Body of pancreas (tissue), 4 donors: Measurements from ENCODE around the gene CGB7. TPM values are rescaled to one million over a fixed set of nuclear protein-coding genes. Genes with fewer than 3 reads are reported as not detected.
"Not testable (repeated sequence)": the region's sequence is repeated elsewhere in the genome, so short reads cannot be mapped to it uniquely, and the experiment has no call there.

ENCODE experiments used
- ATAC-seq: fragments of 150-250 bp; one replicate; pipeline ENCODE4 v1.9.1; 2016
- DNase-seq, 4 donors: peaks; one replicate each; pipeline ENCODE4 v3.0.0-alpha.2; 2019
- H3K27ac ChIP-seq, 4 donors: fragments of 200-600 bp; sonication (generic); 1 replicate in 3 of 4; 2 replicates in 1 of 4; pipeline versions ENCODE4 v1.5.1 to v1.6.1; 2016 to 2019; ENCODE audit warnings: mild to moderate bottlenecking in 1 of 4, mixed read lengths in 1 of 4, moderate library complexity in 1 of 4
- H3K27me3 ChIP-seq, 2 donors: fragments of 200-600 bp; sonication (generic); one replicate each; pipeline ENCODE4 v1.6.0; 2016; ENCODE audit warnings: mild to moderate bottlenecking in 1 of 2
- H3K36me3 ChIP-seq, 2 donors: fragments of 200-600 bp; sonication (generic); replicated peaks in 1 of 2; 2 replicates each; pipeline ENCODE4 v1.5.1; 2016; ENCODE audit warnings: low read depth in 2 of 2; ENCODE audit not compliant: insufficient read depth in 1 of 2
- H3K4me1 ChIP-seq: fragments of 200-600 bp; sonication (generic); one replicate; pipeline ENCODE4 v1.6.0; 2016
- H3K4me3 ChIP-seq, 2 donors: fragments of 200-600 bp; sonication (generic); 1 replicate in 1 of 2; 2 replicates in 1 of 2; pipeline ENCODE4 v1.5.1; 2016 to 2019
- H3K9me3 ChIP-seq, 3 donors: fragments of 200-600 bp; sonication (generic); 1 replicate in 2 of 3; 2 replicates in 1 of 3; pipeline ENCODE4 v1.5.1; 2016
- CTCF ChIP-seq, 7 experiments: fragments of 450-650 bp in 4 of 7; fragments of 200-600 bp in 3 of 7; sonication (generic) in 3 of 7; IDR thresholded peaks; one replicate each; pipeline ENCODE4 v1.5.1; 2016 to 2019; ENCODE audit warnings: antibody characterized with exemption in 7 of 7
- POLR2A ChIP-seq, 3 donors: fragments of 450-650 bp; IDR thresholded peaks; one replicate each; pipeline ENCODE4 v1.6.1; 2016; ENCODE audit warnings: antibody characterized with exemption in 3 of 3, mild to moderate bottlenecking in 2 of 3
- WGBS, 2 donors: methylation state at CpG; one replicate each; pipeline ENCODE4 v1.1.5; 2017; 5-methylcytosine and 5-hydroxymethylcytosine counted together
- intact Hi-C: fragments of 100-400 bp; cut with DNase I; formaldehyde crosslinking; loops from one replicate; pipeline ENCODE4 v1.15.1; 2023
- total RNA-seq, 2 donors: library from RNA; depleted of rRNA; stranded (reverse); fragments of >200 nt; gene quantifications; one replicate each; pipeline ENCODE4 v1.1.0, GENCODE V29; 2016

CGB7 gene
- total RNA-seq, 2 donors from 2014 or later, result not detected

- intact Hi-C loops, result no loop called here
- no peak overlapping the region for H3K4me3 ChIP-seq
- H3K9me3 ChIP-seq, result no peaks in the 10 kb centered on the region
- TF ChIP-seq POLR2A (IDR thresholded peaks at IDR 0.05) (no peak), CTCF (IDR thresholded peaks at IDR 0.05) (no peak)
- ATAC-seq (no peak), DNase-seq (no peak)
- no peaks in the 10 kb centered on the region for H3K36me3 ChIP-seq
- 56 to 61% methylated on average over 16 of the region's 16 CpGs for WGBS, 2 donors
- no peaks in the 10 kb centered on the region for H3K27me3 ChIP-seq
- H3K27ac ChIP-seq, result no peak overlapping the region
- peaks cover 32% of the 10 kb centered on the region for H3K4me1 ChIP-seq
Observed at GRCh38 chr19:49020931-49021895, 36.3 kb downstream of the CGB7 start.

- Histone ChIP-seq H3K4me3 (no peak overlapping the region), H3K27me3 (no peaks in the 10 kb centered on the region), H3K27ac (peak overlapping the region in 2 of 4 donors; percentile 73 to 79), H3K9me3 (no peaks in the 10 kb centered on the region), H3K4me1 (peaks cover 32% of the 10 kb centered on the region), H3K36me3 (no peaks in the 10 kb centered on the region)
- 18 to 53% methylated on average over 3 to 11 of the region's 11 CpGs for WGBS, 2 donors
- intact Hi-C loops, result no loop called here
- DNase-seq (peak; percentile 75 to 92 (median 82)), ATAC-seq (peak; percentile 71)
- no peak for TF ChIP-seq CTCF (IDR thresholded peaks at IDR 0.05)
- TF ChIP-seq POLR2A (IDR thresholded peaks at IDR 0.05), result no peak
Observed at GRCh38 chr19:49020342-49020741, 37.2 kb downstream of the CGB7 start.

- peak in 3 of 7 experiments; percentile 19 to 23 (median 20) for TF ChIP-seq CTCF (IDR thresholded peaks at IDR 0.05)
- peak in 2 of 3 donors; percentile 24 to 33 for TF ChIP-seq POLR2A (IDR thresholded peaks at IDR 0.05)
- Histone ChIP-seq H3K4me3 (peak overlapping the region in 1 of 2 donors; percentile 32), H3K27ac (peak overlapping the region in 3 of 4 donors; percentile 65 to 79 (median 73)), H3K4me1 (peaks cover 32% of the 10 kb centered on the region), H3K27me3 (no peaks in the 10 kb centered on the region), H3K9me3 (no peaks in the 10 kb centered on the region), H3K36me3 (no peaks in the 10 kb centered on the region)
- 5 to 7% methylated on average over 20 to 41 of the region's 41 CpGs for WGBS, 2 donors
- ATAC-seq, result peak; percentile 85
- DNase-seq, result peak; percentile 90 to 98 (median 92)
- intact Hi-C loops, result no loop called here
Observed at GRCh38 chr19:49019242-49019932, 38.2 kb downstream of the CGB7 start.

GRCh38 chr19:49018388-49019241 is 38.9 kb downstream of the CGB7 start:
- H3K27ac ChIP-seq, intact Hi-C loops, H3K36me3 ChIP-seq, H3K9me3 ChIP-seq, ATAC-seq, H3K4me3 ChIP-seq, H3K27me3 ChIP-seq: not testable (repeated sequence)
- WGBS, 2 donors, result 13 to 23% methylated on average over 19 to 49 of the region's 50 CpGs
- DNase-seq, result peak; percentile 26 to 57 (median 34)
- peaks cover 32% of the 10 kb centered on the region for H3K4me1 ChIP-seq
